K562 (cell line): ENCODE measurements around the gene FTSJ1. TPM values are rescaled to one million over a fixed set of nuclear protein-coding genes. Genes with fewer than 3 reads are reported as not detected.
A peak's percentile ranks its signal among the peaks of the same experiment; 100 is the strongest.

Experiments
- ATF6 ChIP-seq: sonication (generic); formaldehyde crosslinking; IDR thresholded peaks from 2 replicates; pipeline ENCODE4 v1.4.0; 2020; ENCODE audit warnings: mild to moderate bottlenecking, missing genetic modification reagents
- BHLHE40 ChIP-seq: IDR thresholded peaks from 2 replicates; pipeline ENCODE4 v1.6.1; 2011; ENCODE audit warnings: low read length, improper control_type of control experiment
- CREM ChIP-seq: IDR thresholded peaks from 2 replicates; pipeline ENCODE4 v1.6.1; 2014; ENCODE audit warnings: antibody characterized with exemption, low read depth
- CXXC5 ChIP-seq: fragments of 250-450 bp; sonication (Bioruptor Pico); IDR thresholded peaks from 2 replicates; pipeline ENCODE4 v1.8.0; 2022; ENCODE audit warnings: inconsistent platforms, mild to moderate bottlenecking, moderate library complexity
- EGR1 ChIP-seq: fragments of 450-650 bp; conservative IDR thresholded peaks from 2 replicates; pipeline ENCODE4 v1.6.1; 2017; ENCODE audit warnings: mild to moderate bottlenecking
- EP300 ChIP-seq: IDR thresholded peaks from 2 replicates; pipeline ENCODE4 v1.6.1; 2012; ENCODE audit warnings: low read length, improper control_type of control experiment
- ESRRA ChIP-seq: fragments of 450-650 bp; IDR thresholded peaks from 2 replicates; pipeline ENCODE4 v1.6.1; 2014; ENCODE audit warnings: low read depth, mild to moderate bottlenecking, moderate library complexity, borderline replicate concordance
- MCM5 ChIP-seq: fragments of 450-650 bp; IDR thresholded peaks from 2 replicates; pipeline ENCODE4 v1.6.1; 2016; ENCODE audit warnings: low read depth
- MXI1 ChIP-seq: IDR thresholded peaks from 2 replicates; pipeline ENCODE4 v1.6.1; 2011; ENCODE audit warnings: low read depth, mild to moderate bottlenecking, improper control_type of control experiment, low read length
- ZNF134 ChIP-seq: fragments of 250-450 bp; sonication (Bioruptor Pico); conservative IDR thresholded peaks from 2 replicates; pipeline ENCODE4 v1.4.0; 2020
- ZNF778 ChIP-seq: fragments of 450-650 bp; formaldehyde crosslinking; IDR thresholded peaks from 2 replicates; pipeline ENCODE4 v1.4.0; 2020; ENCODE audit warnings: mild to moderate bottlenecking, moderate library complexity
- polyA plus RNA-seq, 8 experiments: library from polyadenylated mRNA; depleted of rRNA in 4 of 8; stranded (reverse) in 5 of 8; unstranded in 3 of 8; fragments of >200 nt; fragmentation: Nextera tagmentation in 2 of 8; fragmentation: Illumina TruSeq in 1 of 8; extraction: Ambion mirVana in 2 of 8; extraction: Trizol in 1 of 8; gene quantifications; 2 replicates each; pipeline versions ENCODE4 v1.2.1 to v1.2.3, GENCODE V29; 2011 to 2014; ENCODE audit warnings: inconsistent platforms in 1 of 8, missing spikeins in 1 of 8
- total RNA-seq, 7 experiments: library from RNA; depleted of rRNA in 6 of 7; stranded (reverse); fragments of >200 nt in 6 of 7; fragmentation: Illumina TruSeq in 2 of 7; extraction: Trizol in 2 of 7; gene quantifications; 2 replicates each; pipeline versions ENCODE4 v1.2.1 to v1.2.3, GENCODE V29; 2011 to 2021; ENCODE audit warnings: low replicate concordance in 1 of 7
- TF ChIP-seq, protein P1 (sequence below): fragments of 250-450 bp; sonication (Bioruptor Pico); IDR thresholded peaks from 2 replicates; pipeline ENCODE4 v1.5.0; 2021
- TF ChIP-seq, protein P2 (sequence below): IDR thresholded peaks from 2 replicates; pipeline ENCODE4 v1.6.1; 2012; ENCODE audit warnings: low read depth, low read length, improper control_type of control experiment, borderline replicate concordance

FTSJ1 gene
- total and polyA plus RNA-seq, 9 of the 15 experiments (the other 6 are each of a cell fraction or from before 2014, with no cell fraction given), result 12.2 to 95.6 (median 71.6) TPM

GRCh38 chrX:48521353-48522243 is 45.6 kb downstream of the FTSJ1 start, which contains the start of gene EBP (continued):
- no peak for TF ChIP-seq ATF6
- TF ChIP-seq ZNF134, result no peak
- peak; percentile 91 for TF ChIP-seq ESRRA
- TF ChIP-seq CXXC5, result peak; percentile 45
- TF ChIP-seq, protein P1, sequence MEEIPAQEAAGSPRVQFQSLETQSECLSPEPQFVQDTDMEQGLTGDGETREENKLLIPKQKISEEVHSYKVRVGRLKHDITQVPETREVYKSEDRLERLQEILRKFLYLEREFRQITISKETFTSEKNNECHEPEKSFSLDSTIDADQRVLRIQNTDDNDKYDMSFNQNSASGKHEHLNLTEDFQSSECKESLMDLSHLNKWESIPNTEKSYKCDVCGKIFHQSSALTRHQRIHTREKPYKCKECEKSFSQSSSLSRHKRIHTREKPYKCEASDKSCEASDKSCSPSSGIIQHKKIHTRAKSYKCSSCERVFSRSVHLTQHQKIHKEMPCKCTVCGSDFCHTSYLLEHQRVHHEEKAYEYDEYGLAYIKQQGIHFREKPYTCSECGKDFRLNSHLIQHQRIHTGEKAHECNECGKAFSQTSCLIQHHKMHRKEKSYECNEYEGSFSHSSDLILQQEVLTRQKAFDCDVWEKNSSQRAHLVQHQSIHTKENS, result no peak
- TF ChIP-seq BHLHE40, result peak; percentile 96
- TF ChIP-seq EGR1, result peak; percentile 68
- TF ChIP-seq EP300, result no peak
- TF ChIP-seq, protein P2, sequence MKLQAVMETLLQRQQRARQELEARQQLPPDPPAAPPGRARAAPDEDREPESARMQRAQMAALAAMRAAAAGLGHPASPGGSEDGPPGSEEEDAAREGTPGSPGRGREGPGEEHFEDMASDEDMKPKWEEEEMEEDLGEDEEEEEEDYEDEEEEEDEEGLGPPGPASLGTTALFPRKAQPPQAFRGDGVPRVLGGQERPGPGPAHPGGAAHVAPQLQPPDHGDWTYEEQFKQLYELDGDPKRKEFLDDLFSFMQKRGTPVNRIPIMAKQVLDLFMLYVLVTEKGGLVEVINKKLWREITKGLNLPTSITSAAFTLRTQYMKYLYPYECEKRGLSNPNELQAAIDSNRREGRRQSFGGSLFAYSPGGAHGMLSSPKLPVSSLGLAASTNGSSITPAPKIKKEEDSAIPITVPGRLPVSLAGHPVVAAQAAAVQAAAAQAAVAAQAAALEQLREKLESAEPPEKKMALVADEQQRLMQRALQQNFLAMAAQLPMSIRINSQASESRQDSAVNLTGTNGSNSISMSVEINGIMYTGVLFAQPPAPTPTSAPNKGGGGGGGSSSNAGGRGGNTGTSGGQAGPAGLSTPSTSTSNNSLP, result peak; percentile 86; the same call in 1 of the 2 replicates
- TF ChIP-seq MXI1, result 0 out of 2 replicates have a peak, but pooled peaks have one; percentile 37
- TF ChIP-seq CREM, result peak; percentile 40; the same call in 1 of the 2 replicates
- TF ChIP-seq ZNF778 (CRISPR knock-in tag), result no peak
- TF ChIP-seq MCM5, result no peak
